Glutamatergic neuron (in vitro differentiated cells): ENCODE data around the gene ZNF444. TPM values are rescaled to one million over a fixed set of nuclear protein-coding genes. Genes with fewer than 3 reads are reported as not detected.
"Not testable (repeated sequence)": the region's sequence is repeated elsewhere in the genome, so short reads cannot be mapped to it uniquely, and the experiment has no call there.

ENCODE experiments used
- DNase-seq: peaks from one replicate; pipeline ENCODE4 v3.0.0; 2022
- H3K27ac Mint-ChIP-seq: one replicate; pipeline ENCODE4 v1.8.0; 2020; ENCODE audit warnings: mild to moderate bottlenecking, mixed read lengths, inconsistent platforms; ENCODE audit not compliant: unreplicated experiment
- H3K27me3 Mint-ChIP-seq: one replicate; pipeline ENCODE4 v1.8.0; 2020; ENCODE audit warnings: mild to moderate bottlenecking, moderate library complexity, mixed read lengths, inconsistent platforms; ENCODE audit not compliant: unreplicated experiment
- H3K36me3 Mint-ChIP-seq: one replicate; pipeline ENCODE4 v1.8.0; 2020; ENCODE audit warnings: mild to moderate bottlenecking, mixed read lengths, inconsistent platforms; ENCODE audit not compliant: unreplicated experiment
- H3K4me1 Mint-ChIP-seq: one replicate; pipeline ENCODE4 v1.8.0; 2020; ENCODE audit warnings: mild to moderate bottlenecking, low read depth, mixed read lengths, inconsistent platforms; ENCODE audit not compliant: unreplicated experiment
- H3K4me3 Mint-ChIP-seq: one replicate; pipeline ENCODE4 v1.8.0; 2020; ENCODE audit warnings: mild to moderate bottlenecking, mixed read lengths, inconsistent platforms; ENCODE audit not compliant: unreplicated experiment
- H3K9me3 Mint-ChIP-seq: one replicate; pipeline ENCODE4 v1.8.0; 2020; ENCODE audit warnings: mild to moderate bottlenecking, moderate library complexity, mixed read lengths, inconsistent platforms; ENCODE audit not compliant: unreplicated experiment
- CTCF ChIP-seq: fragments of 200-600 bp; sonication (generic); IDR thresholded peaks from one replicate; pipeline ENCODE4 v1.5.0; 2021; ENCODE audit not compliant: partially characterized antibody, unreplicated experiment
- total RNA-seq: library from RNA; stranded (reverse); fragmentation: NEBNext Ultra II Directional; extraction: Animal tissue kit (Norgen Biotek cat#: 25700); gene quantifications from one replicate; pipeline ENCODE4 v1.2.1, GENCODE V29; 2021; ENCODE audit not compliant: unreplicated experiment

ZNF444 gene
- total RNA-seq, 1 donor from 2014 or later: 56.9 TPM

DNA sequence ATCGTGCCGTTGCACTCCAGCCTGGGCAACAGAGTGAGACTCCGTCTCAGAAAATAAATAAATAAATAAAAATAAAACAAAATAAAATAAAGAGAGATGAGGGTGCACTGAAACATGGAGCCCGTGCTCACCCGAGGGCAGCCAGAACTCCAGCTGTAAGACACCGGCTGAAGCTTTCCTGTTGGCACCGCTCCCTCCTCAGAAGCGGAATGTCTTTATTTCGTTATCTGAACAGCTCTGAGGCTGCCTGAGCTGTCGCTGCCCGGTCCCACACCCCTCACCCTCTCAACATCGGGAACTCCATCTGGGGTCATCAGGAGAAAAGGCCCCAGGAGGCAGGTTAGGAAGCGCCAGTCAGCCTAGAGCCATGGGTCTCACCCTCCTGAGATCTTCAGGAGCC is 44.4 kb upstream of the ZNF444 start:
- Mint-ChIP-seq H3K9me3 (peaks cover 7% of the 10 kb centered on the region), H3K27ac (no peak overlapping the region), H3K27me3 (peaks cover 6% of the 10 kb centered on the region), H3K4me1 (peaks cover 11% of the 10 kb centered on the region), H3K4me3 (no peak overlapping the region), H3K36me3 (peaks cover 28% of the 10 kb centered on the region)
- no peak for TF ChIP-seq CTCF
- DNase-seq: no peak

- H3K4me1 Mint-ChIP-seq: peaks cover 11% of the 10 kb centered on the region
- no peak overlapping the region for H3K4me3 Mint-ChIP-seq
- no peak for DNase-seq
- peaks cover 7% of the 10 kb centered on the region for H3K9me3 Mint-ChIP-seq
- peaks cover 28% of the 10 kb centered on the region for H3K36me3 Mint-ChIP-seq
- H3K27me3 Mint-ChIP-seq: peaks cover 6% of the 10 kb centered on the region
- TF ChIP-seq CTCF: no peak
- no peak overlapping the region for H3K27ac Mint-ChIP-seq
These were observed 43.8 kb upstream of the ZNF444 start for GRCh38 chr19:56097306-56097705.

GRCh38 chr19:56097776-56098175 is 43.3 kb upstream of the ZNF444 start:
- DNase-seq: no peak
- Mint-ChIP-seq H3K4me3 (no peak overlapping the region), H3K4me1 (peaks cover 11% of the 10 kb centered on the region), H3K9me3 (peaks cover 7% of the 10 kb centered on the region), H3K27me3 (peaks cover 8% of the 10 kb centered on the region), H3K36me3 (peaks cover 24% of the 10 kb centered on the region), H3K27ac (no peak overlapping the region)
- no peak for TF ChIP-seq CTCF

DNA sequence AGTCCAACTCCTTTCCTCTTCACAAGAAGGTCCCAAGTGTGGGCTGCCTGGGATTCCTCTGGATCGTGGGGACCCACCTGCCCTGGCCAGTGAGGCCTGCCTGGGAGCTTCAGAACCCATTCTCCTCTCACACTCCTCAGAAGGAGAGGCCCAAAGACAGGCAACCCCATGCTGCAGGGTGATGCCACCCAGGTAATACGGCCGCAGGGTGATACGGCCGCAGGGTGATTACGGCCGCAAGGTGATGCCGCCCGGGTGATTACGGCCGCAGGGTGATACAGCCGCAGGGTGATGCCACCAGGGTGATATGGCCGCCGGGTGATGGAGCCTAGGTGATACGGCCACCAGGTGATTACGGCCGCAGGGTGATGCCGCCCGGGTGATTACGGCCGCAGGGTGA is 42.9 kb upstream of the ZNF444 start:
- H3K4me3 Mint-ChIP-seq, H3K9me3 Mint-ChIP-seq, DNase-seq, H3K27ac Mint-ChIP-seq, H3K27me3 Mint-ChIP-seq: not testable (repeated sequence)
- Mint-ChIP-seq H3K4me1 (peaks cover 11% of the 10 kb centered on the region), H3K36me3 (peaks cover 19% of the 10 kb centered on the region)

GRCh38 chr19:56098731-56099568 is 42.1 kb upstream of the ZNF444 start:
- Mint-ChIP-seq H3K9me3 (peaks cover 3% of the 10 kb centered on the region), H3K27me3 (peaks cover 2% of the 10 kb centered on the region), H3K36me3 (peaks cover 12% of the 10 kb centered on the region), H3K4me1 (peaks cover 11% of the 10 kb centered on the region), H3K27ac (no peak overlapping the region), H3K4me3 (no peak overlapping the region)
- DNase-seq: no peak
- TF ChIP-seq CTCF: no peak
